Naive thymus-derived CD8-positive, alpha-beta T cell (primary cell): ENCODE data around the gene VASH2. TPM values are rescaled to one million over a fixed set of nuclear protein-coding genes. Genes with fewer than 3 reads are reported as not detected.

Experiments
- ATAC-seq, 2 donors: fragments of 150-1000 bp; cut with Tn5 transposase in 1 of 2; sonication (Bioruptor Pico), chemical (Tn5 transposase) in 1 of 2; 1 replicate in 1 of 2; 2 replicates in 1 of 2; pipeline ENCODE4 v1.10.0; 2021; ENCODE audit warnings: mild to moderate bottlenecking in 2 of 2, moderate library complexity in 2 of 2
- POLR2A ChIA-PET: fragments of 350-600 bp; sonication (Branson Sonifier 250); formaldehyde crosslinking; loops from one replicate; lab custom pipeline; 2021; ENCODE audit warnings: antibody characterized with exemption; lab: Charles Lee
- DNase-seq, 10 donors: peaks; one replicate each; pipeline versions ENCODE4 v3.0.0 to v3.0.0-alpha.2; 2020 to 2022
- H3K27ac Mint-ChIP-seq, 10 donors: one replicate each; pipeline ENCODE4 v1.8.0; 2020 to 2022; ENCODE audit warnings: mild to moderate bottlenecking in 10 of 10, mixed read lengths in 10 of 10, moderate library complexity in 4 of 10, inconsistent platforms in 1 of 10
- H3K27me3 Mint-ChIP-seq, 5 donors: one replicate each; pipeline ENCODE4 v1.8.0; 2021 to 2022; ENCODE audit warnings: mixed read lengths in 5 of 5
- H3K36me3 Mint-ChIP-seq, 3 donors: one replicate each; pipeline ENCODE4 v1.8.0; 2020 to 2022; ENCODE audit warnings: mixed read lengths in 3 of 3, mild to moderate bottlenecking in 2 of 3, inconsistent platforms in 1 of 3
- H3K4me1 Mint-ChIP-seq, 4 donors: one replicate each; pipeline ENCODE4 v1.8.0; 2021 to 2022; ENCODE audit warnings: mixed read lengths in 4 of 4
- H3K4me3 Mint-ChIP-seq, 10 donors: one replicate each; pipeline ENCODE4 v1.8.0; 2020 to 2022; ENCODE audit warnings: mild to moderate bottlenecking in 10 of 10, mixed read lengths in 10 of 10, moderate library complexity in 6 of 10, inconsistent platforms in 1 of 10
- H3K9me3 Mint-ChIP-seq, 9 donors: one replicate each; pipeline ENCODE4 v1.8.0; 2020 to 2022; ENCODE audit warnings: mixed read lengths in 9 of 9, mild to moderate bottlenecking in 3 of 9, inconsistent platforms in 1 of 9, moderate library complexity in 1 of 9
- polyA plus RNA-seq, 3 donors: library from polyadenylated mRNA; unstranded; fragments of 300-500 nt; fragmentation: Illumina TruSeq; gene quantifications; one replicate each; pipeline ENCODE4 v1.2.3, GENCODE V29; 2021
- total RNA-seq, 8 experiments: library from RNA in 2 of 8; stranded (reverse) in 2 of 8; gene quantifications; one replicate each; pipeline ENCODE4 v1.2.3 and lab custom pipeline; 2021 to 2026

Gene VASH2
- total and polyA plus RNA-seq, 5 experiments from 2014 or later, result 0.30 to 0.68 TPM; not detected in 3

- Mint-ChIP-seq H3K27me3 (peaks cover 2 to 57% (median 20%) of the 10 kb centered on the region in 5 donors), H3K4me3 (no peak overlapping the region), H3K27ac (peak overlapping the region in 1 of 10 donors; percentile 37), H3K4me1 (peaks cover 0 to 5% (median 4%) of the 10 kb centered on the region in 4 donors), H3K36me3 (no peaks in the 10 kb centered on the region), H3K9me3 (peaks cover 0 to 1% (median 0%) of the 10 kb centered on the region in 9 donors)
- no peak for ATAC-seq
- DNase-seq, result no peak
- POLR2A ChIA-PET, result no interaction called here
Observed at GRCh38 chr1:212916481-212917133, 33.7 kb upstream of the VASH2 start.

- H3K27me3 Mint-ChIP-seq, result peaks cover 2 to 59% (median 20%) of the 10 kb centered on the region in 5 donors
- peaks cover 0 to 5% (median 4%) of the 10 kb centered on the region in 4 donors for H3K4me1 Mint-ChIP-seq
- POLR2A ChIA-PET, result no interaction called here
- no peak for DNase-seq
- ATAC-seq, result no peak
- no peaks in the 10 kb centered on the region for H3K36me3 Mint-ChIP-seq
- peaks cover 0 to 1% (median 0%) of the 10 kb centered on the region in 9 donors for H3K9me3 Mint-ChIP-seq
- peak overlapping the region in 1 of 10 donors; percentile 37 for H3K27ac Mint-ChIP-seq
- no peak overlapping the region for H3K4me3 Mint-ChIP-seq
Observed at GRCh38 chr1:212917134-212917485, 33.2 kb upstream of the VASH2 start.

DNA sequence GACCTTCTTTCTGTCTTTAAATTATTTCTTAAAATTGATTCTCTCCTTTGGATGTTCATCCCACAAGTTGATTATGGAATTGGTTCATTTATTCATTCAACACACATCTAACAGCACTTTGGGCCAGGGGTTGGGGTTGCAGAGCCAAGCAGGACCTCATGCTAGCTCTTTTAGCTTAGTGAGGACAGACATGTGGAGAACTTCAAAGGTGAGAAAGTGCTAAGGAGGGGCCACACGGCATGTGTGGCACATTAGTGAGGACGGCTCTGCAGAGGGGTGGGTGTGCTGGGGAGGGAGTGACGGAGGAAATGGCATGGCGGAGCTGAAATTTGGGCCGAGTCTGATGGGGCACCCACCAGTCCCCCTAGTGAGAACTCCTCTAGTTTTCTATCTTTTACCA is 32.5 kb upstream of the VASH2 start:
- DNase-seq, result no peak
- no peaks in the 10 kb centered on the region for H3K36me3 Mint-ChIP-seq
- POLR2A ChIA-PET, result no interaction called here
- peaks cover 0 to 5% (median 4%) of the 10 kb centered on the region in 4 donors for H3K4me1 Mint-ChIP-seq
- no peak overlapping the region for H3K27ac Mint-ChIP-seq
- no peak overlapping the region for H3K4me3 Mint-ChIP-seq
- H3K27me3 Mint-ChIP-seq, result peaks cover 5 to 59% (median 20%) of the 10 kb centered on the region in 5 donors
- H3K9me3 Mint-ChIP-seq, result peaks cover 0 to 1% (median 0%) of the 10 kb centered on the region in 9 donors
- no peak for ATAC-seq

- ATAC-seq, result no peak
Observed at GRCh38 chr1:212918824-212919223, 31.5 kb upstream of the VASH2 start.

DNA sequence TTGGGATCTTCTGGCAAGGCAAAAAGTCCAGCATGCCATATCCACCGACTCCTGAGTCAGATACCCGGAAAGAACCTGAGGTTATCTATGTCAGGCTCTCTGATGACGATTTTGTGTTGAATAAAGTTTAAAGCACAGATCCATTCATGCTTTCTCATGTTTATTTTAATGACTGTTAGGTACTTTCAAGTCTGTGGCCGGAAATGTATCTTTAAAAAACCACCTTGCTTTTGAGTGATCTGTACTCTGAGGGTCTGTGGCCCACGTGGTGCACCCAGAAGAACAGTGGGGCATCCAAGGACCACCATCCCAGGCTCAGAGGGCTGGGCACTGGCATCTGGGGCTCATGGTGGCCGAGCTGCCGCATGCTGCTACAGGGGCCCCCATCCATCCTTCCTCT is 30.1 kb upstream of the VASH2 start:
- H3K36me3 Mint-ChIP-seq, result no peaks in the 10 kb centered on the region
- H3K27me3 Mint-ChIP-seq, result peaks cover 5 to 61% (median 24%) of the 10 kb centered on the region in 5 donors
- H3K4me1 Mint-ChIP-seq, result peaks cover 0 to 5% (median 4%) of the 10 kb centered on the region in 4 donors
- no peak for ATAC-seq
- POLR2A ChIA-PET, result no interaction called here
- DNase-seq, result no peak
- no peak overlapping the region for H3K4me3 Mint-ChIP-seq
- no peak overlapping the region for H3K27ac Mint-ChIP-seq
- H3K9me3 Mint-ChIP-seq, result peaks cover 0 to 1% (median 0%) of the 10 kb centered on the region in 9 donors

More at GRCh38 chr1:212918824-212919223, 31.5 kb upstream of the VASH2 start:
- H3K27me3 Mint-ChIP-seq, result peaks cover 5 to 59% (median 20%) of the 10 kb centered on the region in 5 donors
- H3K9me3 Mint-ChIP-seq, result peaks cover 0 to 1% (median 0%) of the 10 kb centered on the region in 9 donors
- no peak for DNase-seq
- H3K4me3 Mint-ChIP-seq, result no peak overlapping the region
- H3K27ac Mint-ChIP-seq, result no peak overlapping the region
- peaks cover 0 to 5% (median 4%) of the 10 kb centered on the region in 4 donors for H3K4me1 Mint-ChIP-seq
- no peaks in the 10 kb centered on the region for H3K36me3 Mint-ChIP-seq
- POLR2A ChIA-PET, result no interaction called here

- DNase-seq (no peak), ATAC-seq (no peak)
- H3K36me3 Mint-ChIP-seq, result no peaks in the 10 kb centered on the region
- H3K4me1 Mint-ChIP-seq, result peaks cover 0 to 9% (median 4%) of the 10 kb centered on the region in 4 donors
- POLR2A ChIA-PET, result no interaction called here
- peaks cover 0 to 5% (median 0%) of the 10 kb centered on the region in 9 donors for H3K9me3 Mint-ChIP-seq
- peaks cover 5 to 55% (median 24%) of the 10 kb centered on the region in 5 donors for H3K27me3 Mint-ChIP-seq
- H3K27ac Mint-ChIP-seq, result no peak overlapping the region
- no peak overlapping the region for H3K4me3 Mint-ChIP-seq
Observed at GRCh38 chr1:212920896-212921295, 29.4 kb upstream of the VASH2 start.

DNA sequence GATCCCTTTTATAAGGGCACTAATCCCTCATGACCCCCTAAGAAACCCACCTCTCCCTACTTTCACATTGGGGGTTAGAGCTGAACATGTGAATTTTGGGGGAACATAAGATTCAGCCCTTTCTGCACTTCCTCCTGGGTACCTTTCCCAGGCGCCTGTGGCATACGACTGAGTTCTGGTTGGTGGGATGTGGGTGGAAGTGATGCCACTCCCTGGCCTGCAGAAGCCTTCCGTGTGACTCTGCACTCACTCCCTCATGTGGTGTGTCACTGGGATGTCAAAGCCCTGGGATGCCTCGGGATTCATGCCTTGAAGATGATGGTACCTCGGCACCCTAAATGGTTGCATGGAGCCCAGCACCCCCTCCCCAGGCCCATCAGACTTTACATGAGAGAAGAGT is 28.3 kb upstream of the VASH2 start:
- Mint-ChIP-seq H3K36me3 (no peaks in the 10 kb centered on the region), H3K4me1 (peaks cover 0 to 5% (median under 1%) of the 10 kb centered on the region in 4 donors), H3K27ac (no peak overlapping the region), H3K4me3 (no peak overlapping the region), H3K27me3 (peaks cover 5 to 43% (median 19%) of the 10 kb centered on the region in 5 donors), H3K9me3 (peaks cover 0 to 5% (median 0%) of the 10 kb centered on the region in 9 donors)
- ATAC-seq (no peak), DNase-seq (no peak)
- POLR2A ChIA-PET, result no interaction called here

- Mint-ChIP-seq H3K36me3 (no peaks in the 10 kb centered on the region), H3K27me3 (peaks cover 3 to 15% (median 10%) of the 10 kb centered on the region in 5 donors), H3K27ac (no peak overlapping the region), H3K9me3 (peaks cover 0 to 3% (median 0%) of the 10 kb centered on the region in 9 donors), H3K4me3 (no peak overlapping the region), H3K4me1 (peaks cover 0 to 5% (median 0%) of the 10 kb centered on the region in 4 donors)
- POLR2A ChIA-PET, result no interaction called here
- DNase-seq (no peak), ATAC-seq (no peak)
Observed at GRCh38 chr1:212926372-212926771, 24.0 kb upstream of the VASH2 start.

GRCh38 chr1:212928323-212929291 is 21.7 kb upstream of the VASH2 start:
- Mint-ChIP-seq H3K9me3 (peaks cover 0 to 3% (median 0%) of the 10 kb centered on the region in 9 donors), H3K4me1 (peaks cover 0 to 5% (median 0%) of the 10 kb centered on the region in 4 donors), H3K4me3 (no peak overlapping the region), H3K27me3 (peaks cover 0 to 10% (median 2%) of the 10 kb centered on the region in 5 donors), H3K27ac (no peak overlapping the region), H3K36me3 (no peaks in the 10 kb centered on the region)
- ATAC-seq, result no peak
- POLR2A ChIA-PET, result no interaction called here
- DNase-seq, result no peak

GRCh38 chr1:212930986-212931678 is 19.2 kb upstream of the VASH2 start:
- no peaks in the 10 kb centered on the region for H3K9me3 Mint-ChIP-seq
- H3K27me3 Mint-ChIP-seq, result peaks cover 0 to 4% (median 0%) of the 10 kb centered on the region in 5 donors
- H3K4me1 Mint-ChIP-seq, result no peaks in the 10 kb centered on the region
- DNase-seq (no peak), ATAC-seq (no peak)
- POLR2A ChIA-PET, result no interaction called here
- H3K36me3 Mint-ChIP-seq, result no peaks in the 10 kb centered on the region
- no peak overlapping the region for H3K27ac Mint-ChIP-seq
- H3K4me3 Mint-ChIP-seq, result no peak overlapping the region

DNA sequence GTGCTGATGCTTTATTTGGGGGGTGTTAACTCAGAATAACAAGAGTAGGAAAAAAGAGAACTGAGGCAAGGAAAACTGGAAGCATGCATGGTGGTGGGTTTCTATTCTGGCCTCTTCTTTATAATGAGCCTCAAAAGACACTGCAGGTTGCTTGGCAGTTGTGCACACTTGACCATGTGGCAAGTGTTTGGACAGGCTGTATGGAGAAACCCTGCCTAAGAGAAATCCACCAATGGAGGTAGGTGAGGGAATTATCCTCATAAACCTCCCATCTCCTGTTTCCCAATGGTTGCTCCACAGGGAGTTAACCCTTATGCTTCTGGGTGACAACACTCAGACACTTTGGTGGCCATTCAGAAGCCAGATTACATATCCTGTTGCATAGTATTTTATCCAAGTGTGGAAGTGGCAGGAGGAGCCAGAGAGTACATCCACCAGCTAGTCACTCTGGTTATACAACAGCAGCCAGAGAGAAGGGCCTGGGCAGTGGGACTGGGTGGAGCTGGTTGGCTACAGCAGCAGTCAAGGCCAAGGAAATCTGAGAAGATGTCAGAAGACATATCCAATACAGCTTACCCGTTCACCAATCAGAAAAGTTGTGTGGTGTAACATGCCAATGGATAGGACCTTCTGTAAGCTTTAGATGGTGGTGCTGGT is 16.4 kb upstream of the VASH2 start:
- peaks cover 0 to 2% (median 0%) of the 10 kb centered on the region in 5 donors for H3K27me3 Mint-ChIP-seq

More for the DNA sequence above, 16.4 kb upstream of the VASH2 start:
- Mint-ChIP-seq H3K4me1 (no peaks in the 10 kb centered on the region), H3K36me3 (no peaks in the 10 kb centered on the region), H3K4me3 (no peak overlapping the region), H3K27ac (no peak overlapping the region), H3K9me3 (no peaks in the 10 kb centered on the region)
- DNase-seq (no peak), ATAC-seq (no peak)
- POLR2A ChIA-PET, result no interaction called here
